DOHH2 (cell line): ENCODE data around the gene SIM1.

Experiments
- EZH2phosphoT487 ChIP-seq: fragments of 200-600 bp; sonication (generic); IDR thresholded peaks from 2 replicates; pipeline ENCODE4 v1.6.1; 2017; ENCODE audit warnings: borderline replicate concordance, mild to moderate bottlenecking, antibody characterized with exemption, low read length, moderate library complexity, mixed read lengths
- TF ChIP-seq, protein P1 (sequence below): fragments of 200-600 bp; sonication (generic); IDR thresholded peaks from one replicate; pipeline ENCODE4 v1.5.1; 2014; ENCODE audit warnings: antibody characterized with exemption, mild to moderate bottlenecking, low read depth, low read length; ENCODE audit not compliant: poor library complexity, severe bottlenecking

DNA sequence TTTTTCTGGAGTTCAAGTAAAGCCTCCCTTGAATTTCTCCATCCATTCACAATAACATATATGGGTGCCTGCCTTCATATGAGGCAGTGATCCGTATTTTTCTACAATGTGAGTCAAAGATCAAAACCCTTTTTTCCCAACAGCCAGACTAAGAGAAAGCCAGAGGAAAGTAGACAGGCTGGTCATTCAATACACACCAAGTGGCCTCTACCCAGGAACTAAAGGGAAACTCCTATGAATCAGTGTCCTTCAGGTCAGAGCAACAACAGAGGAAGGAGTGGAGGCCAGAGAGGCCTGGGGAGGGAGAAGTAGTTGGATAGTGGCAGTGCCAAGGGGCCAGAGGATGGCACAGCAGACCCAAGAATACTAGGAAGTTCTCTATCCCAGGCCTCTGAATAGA, 23.8 kb downstream of the SIM1 start:
- TF ChIP-seq, protein P1, sequence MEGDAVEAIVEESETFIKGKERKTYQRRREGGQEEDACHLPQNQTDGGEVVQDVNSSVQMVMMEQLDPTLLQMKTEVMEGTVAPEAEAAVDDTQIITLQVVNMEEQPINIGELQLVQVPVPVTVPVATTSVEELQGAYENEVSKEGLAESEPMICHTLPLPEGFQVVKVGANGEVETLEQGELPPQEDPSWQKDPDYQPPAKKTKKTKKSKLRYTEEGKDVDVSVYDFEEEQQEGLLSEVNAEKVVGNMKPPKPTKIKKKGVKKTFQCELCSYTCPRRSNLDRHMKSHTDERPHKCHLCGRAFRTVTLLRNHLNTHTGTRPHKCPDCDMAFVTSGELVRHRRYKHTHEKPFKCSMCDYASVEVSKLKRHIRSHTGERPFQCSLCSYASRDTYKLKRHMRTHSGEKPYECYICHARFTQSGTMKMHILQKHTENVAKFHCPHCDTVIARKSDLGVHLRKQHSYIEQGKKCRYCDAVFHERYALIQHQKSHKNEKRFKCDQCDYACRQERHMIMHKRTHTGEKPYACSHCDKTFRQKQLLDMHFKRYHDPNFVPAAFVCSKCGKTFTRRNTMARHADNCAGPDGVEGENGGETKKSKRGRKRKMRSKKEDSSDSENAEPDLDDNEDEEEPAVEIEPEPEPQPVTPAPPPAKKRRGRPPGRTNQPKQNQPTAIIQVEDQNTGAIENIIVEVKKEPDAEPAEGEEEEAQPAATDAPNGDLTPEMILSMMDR = no peak
- no peak for TF ChIP-seq EZH2phosphoT487
